HG02973 (cell line): ENCODE data around the gene VIM.

Experiments used
- ATAC-seq: cut with Tn5 transposase; IDR thresholded peaks from one replicate; pipeline ENCODE4 v1.9.1; 2021; ENCODE audit warnings: moderate library complexity; ENCODE audit not compliant: unreplicated experiment

Gene VIM

GRCh38 chr10:17228091-17229015 is at the start of gene VIM:
TSS of gene VIM (plus strand) at chr10:17228241. CDS start at chr10:17229423, 1,182 bp downstream.
- peak; percentile 33 for ATAC-seq

GRCh38 chr10:17179002-17179401 is 49.0 kb upstream of the VIM start:
- ATAC-seq = no peak

- ATAC-seq = no peak
Measured at GRCh38 chr10:17181110-17181509, 46.9 kb upstream of the VIM start.

GRCh38 chr10:17181751-17182150 is 46.3 kb upstream of the VIM start:
- no peak for ATAC-seq

- ATAC-seq = no peak
Measured at GRCh38 chr10:17183110-17183509, 44.9 kb upstream of the VIM start.

- ATAC-seq = no peak
Measured at GRCh38 chr10:17185873-17186272, 42.2 kb upstream of the VIM start.

GRCh38 chr10:17188644-17189172 is 39.3 kb upstream of the VIM start:
- ATAC-seq = no peak

GRCh38 chr10:17190602-17191001 is 37.4 kb upstream of the VIM start:
- ATAC-seq = no peak

- ATAC-seq = no peak
Measured at GRCh38 chr10:17195083-17195482, 33.0 kb upstream of the VIM start.

GRCh38 chr10:17196045-17196444 is 32.0 kb upstream of the VIM start:
- ATAC-seq = no peak

- no peak for ATAC-seq
Measured at GRCh38 chr10:17196573-17196972, 31.5 kb upstream of the VIM start.

GRCh38 chr10:17199351-17199804 is 28.7 kb upstream of the VIM start:
- ATAC-seq = no peak

GRCh38 chr10:17200001-17200911 is 27.8 kb upstream of the VIM start:
- no peak for ATAC-seq

- peak; percentile 90 for ATAC-seq
Measured at GRCh38 chr10:17200912-17201793, 26.9 kb upstream of the VIM start, which contains the start of gene TRDMT1. TSS of gene TRDMT1 (minus strand) at chr10:17201672. CDS start at chr10:17201634, 38 bp downstream.

- ATAC-seq = no peak
Measured at GRCh38 chr10:17201794-17202116, 26.3 kb upstream of the VIM start.

GRCh38 chr10:17202506-17202905 is 25.5 kb upstream of the VIM start:
- no peak for ATAC-seq

GRCh38 chr10:17202999-17203398 is 25.0 kb upstream of the VIM start:
- no peak for ATAC-seq

GRCh38 chr10:17203416-17203815 is 24.6 kb upstream of the VIM start:
- no peak for ATAC-seq

- peak; percentile 36 for ATAC-seq
Measured at GRCh38 chr10:17206210-17206709, 21.8 kb upstream of the VIM start.

GRCh38 chr10:17208476-17208875 is 19.6 kb upstream of the VIM start:
- ATAC-seq = no peak
